GM12892 (cell line): ENCODE measurements around the gene CTF1.

Experiments used
- POLR2A ChIP-seq: IDR thresholded peaks from 2 replicates; pipeline ENCODE4 v1.6.1; 2011; ENCODE audit warnings: low read depth, low read length, control low read depth
- POLR2AphosphoS5 ChIP-seq: IDR thresholded peaks from 2 replicates; pipeline ENCODE4 v1.6.1; 2011; ENCODE audit warnings: low read depth, low read length, control low read depth
- TAF1 ChIP-seq: IDR thresholded peaks from 2 replicates; pipeline ENCODE4 v1.6.1; 2011; ENCODE audit warnings: low read depth, mild to moderate bottlenecking, control low read depth, low read length, borderline replicate concordance

- TF ChIP-seq POLR2AphosphoS5 (no peak), POLR2A (no peak), TAF1 (no peak)
Measured at GRCh38 chr16:30889721-30890120, 6.7 kb upstream of the CTF1 start.
